Breast epithelium (tissue), 3 donors: Measurements from ENCODE around the gene DNAI1.

Experiments used
- CTCF ChIP-seq, 3 donors: fragments of 450-650 bp; IDR thresholded peaks; one replicate each; pipeline ENCODE4 v1.5.1; 2016 to 2017; ENCODE audit warnings: antibody characterized with exemption in 3 of 3, mild to moderate bottlenecking in 3 of 3, moderate library complexity in 3 of 3
- POLR2A ChIP-seq: fragments of 450-650 bp; IDR thresholded peaks from one replicate; pipeline ENCODE4 v1.6.1; 2016; ENCODE audit warnings: antibody characterized with exemption, mild to moderate bottlenecking, moderate library complexity

GRCh38 chr9:34459941-34460340 lies 1.3 kb downstream of the DNAI1 start:
- TF ChIP-seq CTCF (IDR thresholded peaks at IDR 0.05) = no peak
- TF ChIP-seq POLR2A = no peak
